Kasumi-1 (cell line): ENCODE data around the gene CHRDL1.
A peak's percentile ranks its signal among the peaks of the same experiment; 100 is the strongest.
"Not testable (repeated sequence)": the region's sequence is repeated elsewhere in the genome, so short reads cannot be mapped to it uniquely, and the experiment has no call there.

ENCODE experiments used
- DNase-seq, 2 experiments: peaks; one replicate each; lab custom pipeline; 2025; lab: John Stamatoyannopoulos, UW

Gene CHRDL1

GRCh38 chrX:110795645-110796406 is at the start of gene CHRDL1:
Gene CHRDL1, minus strand, starts transcription at chrX:110795817. Its CDS starts 3,636 bp downstream, at chrX:110792181.
- peak; percentile 11 to 38 for DNase-seq

GRCh38 chrX:110836982-110837381 is 41.4 kb upstream of the CHRDL1 start:
- DNase-seq = no peak

- no peak for DNase-seq
Observed at GRCh38 chrX:110836451-110836850, 40.8 kb upstream of the CHRDL1 start.

GRCh38 chrX:110836001-110836400 is 40.4 kb upstream of the CHRDL1 start:
- no peak for DNase-seq

- DNase-seq = no peak
Observed at GRCh38 chrX:110825972-110826371, 30.4 kb upstream of the CHRDL1 start.

- not testable (repeated sequence) for DNase-seq
Observed at GRCh38 chrX:110816543-110816942, 20.9 kb upstream of the CHRDL1 start.

- DNase-seq = no peak
Observed at GRCh38 chrX:110806145-110806544, 10.5 kb upstream of the CHRDL1 start.

GRCh38 chrX:110805303-110805702 is 9.7 kb upstream of the CHRDL1 start:
- DNase-seq = no peak

- no peak for DNase-seq
Observed at GRCh38 chrX:110804446-110804845, 8.8 kb upstream of the CHRDL1 start.

- DNase-seq = no peak
Observed at GRCh38 chrX:110803506-110803905, 7.9 kb upstream of the CHRDL1 start.

- DNase-seq = no peak
Observed at GRCh38 chrX:110796407-110796697, 735 bp upstream of the CHRDL1 start.

GRCh38 chrX:110794601-110795000 is 1.0 kb downstream of the CHRDL1 start:
- DNase-seq = no peak

GRCh38 chrX:110791071-110791470 is 4.5 kb downstream of the CHRDL1 start:
- DNase-seq = peak in 1 of 2 experiments; percentile 3

- DNase-seq = no peak
Observed at GRCh38 chrX:110786486-110786885, 9.1 kb downstream of the CHRDL1 start.

- no peak for DNase-seq
Observed at GRCh38 chrX:110759785-110760184, 35.8 kb downstream of the CHRDL1 start.

- no peak for DNase-seq
Observed at GRCh38 chrX:110758781-110759422, 36.7 kb downstream of the CHRDL1 start.

GRCh38 chrX:110755611-110756010 is 40.0 kb downstream of the CHRDL1 start:
- no peak for DNase-seq

- no peak for DNase-seq
Observed at GRCh38 chrX:110755061-110755460, 40.6 kb downstream of the CHRDL1 start.

- no peak for DNase-seq
Observed at GRCh38 chrX:110750526-110751189, 45.0 kb downstream of the CHRDL1 start.

- peak; percentile 34 to 58 for DNase-seq
Observed at GRCh38 chrX:110748256-110748806, 47.3 kb downstream of the CHRDL1 start.

GRCh38 chrX:110746014-110746413 is 49.6 kb downstream of the CHRDL1 start:
- no peak for DNase-seq

GRCh38 chrX:110745288-110745687 is 50.3 kb downstream of the CHRDL1 start:
- DNase-seq = no peak
